Gastrocnemius medialis (tissue), 4 donors: ENCODE measurements around the gene PCID2. TPM values are rescaled to one million over a fixed set of nuclear protein-coding genes. Genes with fewer than 3 reads are reported as not detected.

Experiments used
- ATAC-seq, 2 donors: fragments of 150-250 bp; one replicate each; pipeline ENCODE4 v1.9.1; 2016
- DNase-seq, 2 donors: peaks; one replicate each; pipeline ENCODE4 v3.0.0-alpha.2; 2019
- H3K27ac ChIP-seq, 4 donors: fragments of 200-600 bp; sonication (generic); 1 replicate in 1 of 4; 2 replicates in 3 of 4; pipeline ENCODE4 v1.5.1; 2016 to 2018; ENCODE audit warnings: mild to moderate bottlenecking in 2 of 4, moderate library complexity in 1 of 4
- H3K27me3 ChIP-seq, 3 donors: fragments of 200-600 bp; sonication (generic) in 2 of 3; 1 replicate in 1 of 3; 2 replicates in 2 of 3; pipeline versions ENCODE4 v1.5.1 to v1.6.0; 2016 to 2019; ENCODE audit warnings: mild to moderate bottlenecking in 1 of 3, moderate library complexity in 1 of 3
- H3K36me3 ChIP-seq, 2 donors: fragments of 200-600 bp; sonication (generic) in 1 of 2; one replicate each; pipeline ENCODE4 v1.5.1; 2017 to 2018
- H3K4me1 ChIP-seq, 2 donors: fragments of 200-600 bp; sonication (generic) in 1 of 2; one replicate each; pipeline ENCODE4 v1.5.1; 2016 to 2017; ENCODE audit warnings: mild to moderate bottlenecking in 2 of 2
- H3K4me3 ChIP-seq, 4 donors: fragments of 200-600 bp; sonication (generic) in 3 of 4; 1 replicate in 1 of 4; 2 replicates in 3 of 4; pipeline ENCODE4 v1.5.1; 2016 to 2019; ENCODE audit warnings: mild to moderate bottlenecking in 2 of 4
- H3K9me3 ChIP-seq, 3 donors: fragments of 200-600 bp; sonication (generic) in 2 of 3; 1 replicate in 1 of 3; 2 replicates in 2 of 3; pipeline ENCODE4 v1.5.1; 2016 to 2019
- POLR2A ChIP-seq, 2 donors: fragments of 450-650 bp; IDR thresholded peaks; one replicate each; pipeline ENCODE4 v1.6.1; 2017; ENCODE audit warnings: antibody characterized with exemption in 2 of 2, mild to moderate bottlenecking in 2 of 2, moderate library complexity in 2 of 2
- in situ Hi-C, 4 donors: fragments of 200-750 bp; cut with MboI; loops; one replicate each; pipeline versions ENCODE4 v1.15.0 to v1.8.0; 2017; ENCODE audit warnings: low sequenced_read_pairs in 4 of 4
- intact Hi-C: fragments of 100-400 bp; cut with DNase I; formaldehyde crosslinking; loops from one replicate; pipeline ENCODE4 v1.15.1; 2023; ENCODE audit warnings: low total_unique reads
- total RNA-seq, 4 donors: library from RNA; depleted of rRNA; stranded (reverse); fragments of >200 nt; gene quantifications; one replicate each; pipeline versions ENCODE4 v1.1.0 to v1.2.3, GENCODE V29; 2016
- TF ChIP-seq, protein P1 (sequence below), 5 experiments: fragments of 450-650 bp in 3 of 5; fragments of 200-600 bp in 2 of 5; sonication (generic) in 2 of 5; IDR thresholded peaks in 4 of 5; conservative IDR thresholded peaks in 1 of 5; 1 replicate in 4 of 5; 2 replicates in 1 of 5; pipeline ENCODE4 v1.5.1; 2016 to 2019; ENCODE audit warnings: antibody characterized with exemption in 5 of 5, mild to moderate bottlenecking in 3 of 5, moderate library complexity in 3 of 5

PCID2 gene
- total RNA-seq, 4 donors from 2014 or later: 26.4 to 45.6 (median 28.0) TPM

DNA sequence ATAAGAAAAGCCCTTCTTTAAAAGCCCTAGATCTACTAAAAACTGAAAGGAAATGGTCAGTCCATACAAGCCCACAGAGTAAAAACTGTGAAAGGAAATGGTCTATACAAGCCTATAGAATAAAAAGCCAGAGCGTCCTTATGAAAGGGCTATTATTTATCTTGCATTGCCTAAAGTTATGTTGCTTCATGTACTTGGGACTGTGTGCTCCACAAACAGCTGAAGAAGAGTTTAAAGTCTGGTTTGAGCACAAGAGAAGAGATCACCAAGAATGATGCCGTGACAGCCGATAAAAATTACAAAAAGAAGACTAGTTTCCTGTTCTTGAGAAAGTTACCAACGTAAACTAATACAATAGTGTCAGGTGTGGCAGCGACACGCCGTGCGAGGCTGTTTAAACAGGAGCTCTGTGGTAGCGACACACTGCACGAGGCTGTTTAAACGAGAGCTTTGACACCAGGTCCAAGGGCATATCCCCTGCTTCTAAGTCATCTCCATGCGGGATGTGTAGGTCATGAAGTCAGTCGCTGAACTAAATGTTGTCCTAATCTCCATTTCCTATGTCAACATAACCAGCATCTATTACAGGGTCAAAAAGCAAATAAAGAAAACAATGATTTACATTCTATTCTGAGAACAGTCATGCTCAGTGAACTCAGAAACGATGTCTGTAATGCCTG is 24.9 kb downstream of the PCID2 start:
- no peak for DNase-seq

DNA sequence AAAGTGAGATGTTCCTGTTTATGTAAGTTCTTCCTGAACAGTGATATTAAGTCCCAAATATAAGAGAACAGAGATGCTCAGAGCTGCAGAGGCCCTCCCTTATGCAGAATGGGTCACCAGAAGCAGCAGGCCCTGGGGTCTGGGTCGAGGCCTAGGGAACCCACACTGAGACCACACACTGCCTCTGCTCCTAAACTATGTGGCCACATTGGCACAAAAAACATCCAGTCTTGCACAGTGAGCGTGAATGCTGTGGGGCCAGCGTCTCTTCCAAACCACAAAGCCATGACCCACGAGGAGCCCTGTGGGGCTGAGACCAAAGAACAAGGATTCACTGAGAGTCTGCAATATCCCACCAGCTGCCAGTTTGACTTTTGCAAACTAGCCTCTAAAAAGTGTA is 26.4 kb downstream of the PCID2 start:
- in situ Hi-C loops (no loop called here), intact Hi-C loops (no loop called here)
- Histone ChIP-seq H3K27me3 (no peaks in the 10 kb centered on the region), H3K4me1 (peaks cover 0 to 2% of the 10 kb centered on the region in 2 donors), H3K36me3 (peaks cover 6 to 76% of the 10 kb centered on the region in 2 donors), H3K9me3 (no peaks in the 10 kb centered on the region), H3K4me3 (no peak overlapping the region), H3K27ac (no peak overlapping the region)
- TF ChIP-seq, protein P1, sequence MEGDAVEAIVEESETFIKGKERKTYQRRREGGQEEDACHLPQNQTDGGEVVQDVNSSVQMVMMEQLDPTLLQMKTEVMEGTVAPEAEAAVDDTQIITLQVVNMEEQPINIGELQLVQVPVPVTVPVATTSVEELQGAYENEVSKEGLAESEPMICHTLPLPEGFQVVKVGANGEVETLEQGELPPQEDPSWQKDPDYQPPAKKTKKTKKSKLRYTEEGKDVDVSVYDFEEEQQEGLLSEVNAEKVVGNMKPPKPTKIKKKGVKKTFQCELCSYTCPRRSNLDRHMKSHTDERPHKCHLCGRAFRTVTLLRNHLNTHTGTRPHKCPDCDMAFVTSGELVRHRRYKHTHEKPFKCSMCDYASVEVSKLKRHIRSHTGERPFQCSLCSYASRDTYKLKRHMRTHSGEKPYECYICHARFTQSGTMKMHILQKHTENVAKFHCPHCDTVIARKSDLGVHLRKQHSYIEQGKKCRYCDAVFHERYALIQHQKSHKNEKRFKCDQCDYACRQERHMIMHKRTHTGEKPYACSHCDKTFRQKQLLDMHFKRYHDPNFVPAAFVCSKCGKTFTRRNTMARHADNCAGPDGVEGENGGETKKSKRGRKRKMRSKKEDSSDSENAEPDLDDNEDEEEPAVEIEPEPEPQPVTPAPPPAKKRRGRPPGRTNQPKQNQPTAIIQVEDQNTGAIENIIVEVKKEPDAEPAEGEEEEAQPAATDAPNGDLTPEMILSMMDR (IDR thresholded peaks at IDR 0.05 in 4 of 5, conservative IDR thresholded peaks at IDR 0.05 in 1 of 5): no peak
- TF ChIP-seq POLR2A (IDR thresholded peaks at IDR 0.05): no peak
- no peak for ATAC-seq
- DNase-seq: no peak

More for the DNA sequence above, 24.9 kb downstream of the PCID2 start:
- in situ Hi-C loops (no loop called here), intact Hi-C loops (no loop called here)
- Histone ChIP-seq H3K9me3 (no peaks in the 10 kb centered on the region), H3K36me3 (peaks cover 2 to 64% of the 10 kb centered on the region in 2 donors), H3K27me3 (no peaks in the 10 kb centered on the region), H3K27ac (no peak overlapping the region), H3K4me1 (peaks cover 0 to 3% of the 10 kb centered on the region in 2 donors), H3K4me3 (no peak overlapping the region)
- no peak for ATAC-seq
- TF ChIP-seq, protein P1 (IDR thresholded peaks at IDR 0.05 in 4 of 5, conservative IDR thresholded peaks at IDR 0.05 in 1 of 5): no peak
- no peak for TF ChIP-seq POLR2A (IDR thresholded peaks at IDR 0.05)

GRCh38 chr13:113179374-113180230 is 28.9 kb downstream of the PCID2 start:
- in situ Hi-C loops: no loop called here
- DNase-seq (no peak), ATAC-seq (no peak)
- Histone ChIP-seq H3K9me3 (no peaks in the 10 kb centered on the region), H3K36me3 (peaks cover 6 to 93% of the 10 kb centered on the region in 2 donors), H3K27ac (no peak overlapping the region), H3K4me3 (no peak overlapping the region), H3K4me1 (no peaks in the 10 kb centered on the region), H3K27me3 (no peaks in the 10 kb centered on the region)
- intact Hi-C loops: no loop called here
- TF ChIP-seq POLR2A (IDR thresholded peaks at IDR 0.05): no peak
- TF ChIP-seq, protein P1 (IDR thresholded peaks at IDR 0.05 in 4 of 5, conservative IDR thresholded peaks at IDR 0.05 in 1 of 5): no peak

DNA sequence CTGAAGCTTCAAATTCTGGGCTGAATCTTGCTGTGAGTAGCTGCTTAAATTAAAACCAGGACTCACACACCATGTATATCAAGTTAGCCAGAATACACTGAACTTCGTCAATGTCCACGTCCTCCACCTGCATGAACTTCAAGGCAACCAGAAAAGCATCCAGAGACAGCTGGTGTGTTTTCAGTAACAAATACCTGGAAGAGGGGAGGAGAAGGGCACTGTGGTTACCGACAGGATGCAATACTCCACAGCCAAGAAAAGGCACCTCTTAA is 29.6 kb downstream of the PCID2 start:
- Histone ChIP-seq H3K36me3 (peaks cover 6 to 89% of the 10 kb centered on the region in 2 donors), H3K27me3 (no peaks in the 10 kb centered on the region), H3K27ac (no peak overlapping the region), H3K4me3 (no peak overlapping the region), H3K4me1 (no peaks in the 10 kb centered on the region), H3K9me3 (no peaks in the 10 kb centered on the region)
- no peak for TF ChIP-seq POLR2A (IDR thresholded peaks at IDR 0.05)
- TF ChIP-seq, protein P1 (IDR thresholded peaks at IDR 0.05 in 4 of 5, conservative IDR thresholded peaks at IDR 0.05 in 1 of 5): no peak
- intact Hi-C loops (no loop called here), in situ Hi-C loops (no loop called here)
- DNase-seq: no peak
- no peak for ATAC-seq
